DMS153 (cell line): ENCODE data around the gene DPH7.
A peak's percentile ranks its signal among the peaks of the same experiment; 100 is the strongest.
"Not testable (repeated sequence)": the region's sequence is repeated elsewhere in the genome, so short reads cannot be mapped to it uniquely, and the experiment has no call there.

Experiments used
- DNase-seq: peaks from one replicate; lab custom pipeline; 2025; lab: John Stamatoyannopoulos, UW

DPH7 gene

DNA sequence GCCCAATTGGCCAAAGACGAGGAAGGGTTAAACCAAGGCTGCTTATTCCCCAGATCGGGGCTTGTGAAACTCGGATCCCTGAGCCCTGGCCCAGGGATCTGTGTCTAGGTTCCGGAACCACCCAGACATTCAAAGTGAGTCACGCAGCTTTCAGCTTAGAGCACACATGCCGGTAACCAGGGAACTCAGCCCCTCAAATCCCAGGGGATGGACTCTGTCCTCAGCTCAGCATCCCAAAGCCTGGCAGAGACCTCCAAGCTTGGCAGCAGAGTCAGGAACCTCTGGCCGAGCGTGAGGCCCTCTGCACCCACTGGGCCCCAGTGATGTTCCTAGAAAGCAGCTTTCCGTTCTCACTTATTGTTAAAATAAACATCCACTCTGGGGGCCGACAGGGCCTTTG lies 33.6 kb downstream of the DPH7 start:
- DNase-seq = no peak

DNA sequence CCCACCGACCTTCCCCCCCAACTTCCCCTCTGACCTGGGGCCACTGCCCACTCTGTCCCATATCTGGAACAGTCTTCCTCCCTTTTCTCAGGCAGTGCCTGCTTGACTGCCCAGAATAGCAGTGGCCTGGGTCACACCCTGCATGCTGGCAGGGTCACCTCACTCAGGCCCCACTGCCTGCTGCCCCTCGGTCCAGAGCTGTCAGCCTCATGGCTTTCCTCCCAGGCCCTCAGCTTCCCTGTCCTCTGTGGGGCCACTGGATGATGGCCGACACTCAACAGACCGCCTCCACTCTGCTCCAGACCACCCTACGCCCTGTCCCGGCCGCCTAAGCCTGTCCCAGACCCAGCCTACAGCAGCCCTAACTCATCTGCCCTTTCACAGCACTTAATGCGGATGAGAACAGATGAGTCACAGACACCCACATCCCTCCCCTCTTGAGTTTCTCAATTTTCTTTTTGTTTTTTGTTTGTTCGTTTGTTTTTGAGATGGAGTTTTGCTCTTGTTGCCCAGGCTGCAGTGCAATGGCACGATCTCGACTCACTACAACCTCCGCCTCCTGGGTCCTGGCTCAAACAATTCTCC lies 34.5 kb downstream of the DPH7 start:
- DNase-seq = no peak

DNA sequence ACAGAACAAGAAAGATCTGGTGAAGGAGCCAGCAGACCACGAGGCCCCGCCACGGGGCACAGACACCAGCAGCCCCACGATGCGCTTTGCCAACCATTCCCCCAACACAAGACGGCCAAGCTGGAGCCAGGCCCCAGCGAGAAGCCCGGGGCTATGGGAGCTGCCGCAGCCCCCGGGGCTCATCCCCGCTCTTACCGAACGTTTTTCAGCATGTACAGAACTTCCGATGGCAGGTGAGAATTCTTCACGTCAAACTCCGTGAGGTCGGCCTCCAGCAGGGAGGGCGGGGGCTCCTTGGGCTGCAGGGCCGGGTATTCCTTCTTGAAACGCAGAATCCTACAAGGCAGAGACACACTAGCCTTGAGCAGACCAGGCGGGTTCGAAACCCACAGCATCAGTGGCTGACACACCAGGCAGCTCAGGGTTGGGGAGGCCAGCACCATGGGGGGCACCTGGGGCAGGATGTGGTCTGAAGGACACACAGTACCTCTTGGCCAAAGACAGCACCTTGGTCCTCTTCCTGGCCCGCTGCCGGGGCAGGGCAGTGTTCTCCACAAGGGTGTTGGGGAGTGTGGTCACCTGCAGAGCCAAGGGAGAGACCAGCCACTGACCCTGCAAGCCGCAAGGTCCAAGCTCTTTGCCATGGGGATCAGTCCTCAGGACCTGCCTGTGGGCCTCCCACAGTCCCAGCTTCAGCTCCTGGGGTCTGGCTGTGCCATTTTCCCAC lies 35.3 kb downstream of the DPH7 start:
- DNase-seq = no peak

DNA sequence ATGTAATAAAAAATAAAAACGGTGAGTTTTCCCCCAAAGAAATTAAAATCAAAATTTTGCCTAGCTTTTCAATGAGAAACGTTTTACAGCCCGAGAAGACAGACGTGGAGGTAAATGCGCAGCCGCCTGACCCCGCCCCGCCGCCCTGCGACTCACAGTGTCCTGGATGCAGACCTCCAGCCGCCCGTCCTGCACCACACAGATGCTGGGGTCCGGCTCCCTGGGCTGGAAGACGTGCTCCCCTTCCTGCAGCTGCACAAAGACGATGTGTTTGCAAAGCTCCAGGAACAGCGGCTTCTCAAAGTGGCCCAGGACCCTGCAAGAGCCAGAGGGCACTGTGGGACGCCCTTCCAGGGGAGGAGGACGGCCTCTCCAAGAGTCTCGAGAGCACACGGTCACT lies 36.2 kb downstream of the DPH7 start:
- DNase-seq = no peak

DNA sequence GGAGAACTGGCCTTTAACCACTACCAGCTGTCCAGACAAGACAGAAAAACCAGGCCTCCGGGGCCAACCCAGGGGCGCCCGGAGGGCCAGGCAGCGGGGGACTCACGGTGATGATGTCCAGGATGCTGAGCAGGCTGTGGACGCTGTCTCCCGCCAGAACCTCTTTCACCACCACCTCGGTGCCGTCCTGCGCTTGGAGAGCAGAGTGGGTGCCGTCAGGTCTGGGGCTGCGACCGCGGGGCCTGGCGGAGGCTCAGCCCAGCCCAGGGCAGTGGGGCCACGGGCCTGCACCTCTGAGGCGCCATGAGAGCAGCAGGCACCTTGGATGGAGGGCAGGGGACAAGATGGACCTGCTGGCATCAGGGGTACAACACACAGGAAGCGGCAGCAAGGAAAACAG lies 38.2 kb downstream of the DPH7 start:
- no peak for DNase-seq

DNA sequence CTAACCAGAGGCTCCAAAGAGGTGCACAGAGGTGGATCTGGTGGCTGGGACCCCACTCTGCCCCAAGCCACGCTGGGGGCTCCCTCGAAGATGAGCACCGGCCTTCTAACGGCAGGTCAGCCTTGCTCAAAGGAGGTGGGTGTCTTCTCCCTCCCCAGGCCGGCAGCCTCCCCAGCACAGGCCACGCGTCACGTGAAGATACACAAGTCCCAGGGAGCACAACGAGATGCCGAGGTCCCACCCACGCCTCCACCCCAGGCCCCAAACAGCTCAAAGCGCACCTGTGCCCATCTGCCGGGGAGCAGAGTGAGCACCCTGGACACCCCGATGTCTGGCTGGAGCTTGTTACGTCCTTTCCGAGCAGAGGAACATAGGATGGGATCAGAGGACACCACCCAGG lies 40.7 kb downstream of the DPH7 start:
- DNase-seq = no peak

DNA sequence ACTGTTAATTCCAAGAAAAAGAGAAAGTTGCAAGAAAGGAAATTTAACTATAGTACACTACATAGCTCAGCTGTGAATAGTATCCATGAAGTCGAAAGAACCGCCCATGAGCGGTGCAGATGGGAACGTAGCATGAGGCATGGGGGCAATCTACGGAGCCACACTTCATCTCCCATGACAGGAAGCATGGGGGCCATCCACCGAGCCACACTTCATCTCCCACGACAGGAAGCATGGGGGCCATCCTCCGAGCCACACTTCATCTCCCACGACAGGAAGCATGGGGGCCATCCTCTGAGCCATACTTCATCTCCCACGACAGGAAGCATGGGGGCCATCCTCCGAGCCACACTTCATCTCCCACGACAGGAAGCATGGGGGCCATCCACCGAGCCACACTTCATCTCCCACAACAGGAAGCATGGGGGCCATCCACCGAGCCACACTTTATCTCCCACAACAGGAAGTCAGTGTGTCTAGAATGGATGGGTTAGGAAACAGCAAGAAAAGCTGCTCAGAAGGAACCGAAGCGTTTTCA lies 42.1 kb downstream of the DPH7 start:
- not testable (repeated sequence) for DNase-seq

DNA sequence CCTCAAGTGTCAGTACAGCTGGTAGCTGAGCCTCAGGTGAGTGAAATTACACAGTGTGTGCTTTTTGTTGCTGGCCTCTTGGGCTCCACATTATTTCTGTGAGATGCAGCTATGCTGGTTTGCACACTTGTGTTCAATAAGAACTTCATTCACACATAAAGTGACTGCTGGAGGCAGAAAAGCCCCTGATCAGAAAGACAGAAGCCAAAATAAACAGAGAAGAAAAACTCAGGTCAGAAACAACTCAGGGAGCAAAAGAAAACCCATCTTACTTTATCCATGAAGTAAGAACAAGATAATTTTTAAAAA lies 43.7 kb downstream of the DPH7 start:
- no peak for DNase-seq

DNA sequence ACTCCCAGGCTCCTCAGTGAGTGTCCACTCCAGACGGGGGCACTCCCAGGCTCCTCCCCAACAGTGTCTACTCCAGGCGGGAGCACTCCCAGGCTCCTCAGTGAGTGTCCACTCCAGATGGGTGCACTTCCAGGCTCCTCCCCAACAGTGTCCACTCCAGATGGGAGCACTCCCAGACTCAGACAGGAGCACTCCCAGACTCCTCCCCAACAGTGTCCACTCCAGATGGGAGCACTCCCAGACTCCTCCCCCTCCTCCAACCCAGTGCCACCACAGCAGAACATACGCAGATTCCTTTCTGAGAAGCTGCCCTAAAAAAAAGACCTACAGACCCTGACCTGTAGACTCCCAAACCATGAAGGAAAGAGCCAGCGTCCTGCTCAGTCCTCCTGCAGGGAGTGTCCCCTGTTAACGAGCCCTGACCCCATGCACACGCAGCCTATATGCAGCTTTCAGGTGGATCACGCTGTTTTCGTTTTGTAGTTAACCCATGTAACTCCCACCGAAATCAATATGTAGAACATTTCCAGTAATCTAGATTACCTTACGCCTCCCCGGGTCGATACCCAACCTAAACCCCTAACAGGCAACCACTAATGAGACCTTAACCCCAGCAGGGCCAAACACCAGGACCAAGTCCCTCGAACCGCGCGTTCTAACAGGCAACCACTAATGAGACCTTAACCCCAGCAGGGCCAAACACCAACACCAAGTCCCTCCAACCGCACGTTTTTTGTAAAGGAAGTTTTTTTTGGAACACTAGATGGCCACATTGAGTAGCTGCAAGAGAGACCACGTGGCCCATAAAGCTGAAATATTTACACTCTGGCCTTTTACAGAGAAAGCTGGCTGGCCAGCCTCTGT lies 44.2 kb downstream of the DPH7 start:
- DNase-seq = peak; percentile 78

DNA sequence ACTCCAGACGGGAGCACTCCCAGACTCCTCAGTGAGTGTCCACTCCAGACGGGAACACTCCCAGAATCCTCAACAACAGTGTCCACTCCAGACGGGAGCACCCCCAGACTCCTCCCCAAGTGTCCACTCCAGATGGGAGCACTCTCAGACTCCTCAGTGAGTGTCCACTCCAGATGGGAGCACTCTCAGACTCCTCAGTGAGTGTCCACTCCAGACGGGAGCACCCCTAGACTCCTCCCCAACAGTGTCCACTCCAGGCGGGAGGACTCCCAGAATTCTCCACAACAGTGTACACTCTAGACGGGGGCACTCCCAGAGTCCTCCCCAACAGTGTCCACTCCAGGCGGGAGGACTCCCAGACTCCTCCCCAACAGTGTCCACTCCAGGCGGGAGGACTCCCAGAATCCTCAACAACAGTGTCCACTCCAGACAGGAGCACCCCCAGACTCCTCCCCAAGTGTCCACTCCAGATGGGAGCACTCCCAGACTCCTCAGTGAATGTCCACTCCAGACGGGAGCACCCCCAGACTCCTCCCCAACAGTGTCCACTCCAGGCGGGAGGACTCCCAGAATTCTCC lies 45.7 kb downstream of the DPH7 start:
- not testable (repeated sequence) for DNase-seq

DNA sequence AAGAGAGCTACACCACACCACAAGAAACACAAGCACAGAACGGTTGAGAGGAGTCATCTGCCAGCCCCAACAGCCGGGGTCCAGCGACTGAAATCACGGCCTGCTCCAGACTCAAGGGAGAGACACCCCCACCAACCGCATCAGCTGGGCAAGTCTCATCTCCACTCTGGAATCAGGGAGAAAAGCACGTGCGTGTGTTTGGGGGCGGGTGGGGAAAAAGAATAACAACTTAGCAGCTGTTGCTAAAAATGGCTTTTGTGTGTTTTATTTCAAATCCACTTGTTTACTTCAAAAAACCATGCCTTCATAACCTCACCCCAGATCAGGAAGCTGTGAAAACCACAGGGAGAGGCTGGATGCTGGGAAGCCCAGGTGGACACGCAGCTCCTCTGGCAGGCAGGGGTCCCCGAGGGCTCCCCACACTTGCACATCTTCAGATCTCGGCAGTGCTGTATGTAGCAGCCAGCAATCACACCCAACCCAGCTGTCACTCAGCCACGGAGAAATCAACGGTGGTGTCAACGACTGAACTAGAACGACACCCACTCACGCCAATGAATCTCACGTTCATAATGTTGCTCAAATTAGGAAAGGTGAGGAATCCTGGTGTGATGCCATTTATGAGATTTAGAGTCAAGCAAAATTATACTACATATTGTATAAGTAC lies 47.5 kb downstream of the DPH7 start:
- no peak for DNase-seq

DNA sequence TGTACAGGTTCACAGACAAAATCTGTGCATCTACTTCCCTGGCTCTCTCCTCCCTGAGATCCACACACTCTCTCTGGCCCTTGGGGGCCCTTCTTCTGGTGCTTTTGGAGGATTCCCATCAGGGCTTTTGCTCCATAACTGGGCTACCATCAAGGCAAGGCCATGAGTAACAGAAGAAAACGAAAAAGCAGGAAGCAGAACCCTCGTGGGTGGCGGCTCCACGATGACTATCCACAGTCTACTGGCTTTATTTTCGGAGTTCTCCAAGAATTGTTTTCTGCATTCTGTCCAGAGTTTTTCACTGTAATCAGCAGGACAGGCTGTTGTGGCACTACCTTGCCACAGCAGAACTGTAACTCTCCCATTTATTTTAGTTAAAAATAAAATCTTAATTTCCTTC lies 48.4 kb downstream of the DPH7 start:
- no peak for DNase-seq

DNA sequence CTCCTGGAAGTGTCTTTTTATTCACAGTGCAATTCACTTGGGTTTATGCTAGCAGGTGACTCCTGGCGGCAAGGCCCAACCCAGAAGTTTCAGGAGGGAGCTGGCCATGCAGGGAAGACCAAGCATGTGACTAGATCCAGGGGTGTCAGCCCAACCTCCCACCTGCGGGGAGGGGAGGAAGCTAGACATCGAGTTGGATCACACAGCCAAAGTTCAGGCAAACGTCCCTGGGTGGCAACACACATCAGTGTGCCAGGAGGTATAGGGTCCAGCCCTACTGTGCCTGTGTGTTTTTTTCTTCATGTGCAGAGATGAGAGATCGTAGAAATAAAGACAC lies 53.8 kb downstream of the DPH7 start:
- DNase-seq = no peak

DNA sequence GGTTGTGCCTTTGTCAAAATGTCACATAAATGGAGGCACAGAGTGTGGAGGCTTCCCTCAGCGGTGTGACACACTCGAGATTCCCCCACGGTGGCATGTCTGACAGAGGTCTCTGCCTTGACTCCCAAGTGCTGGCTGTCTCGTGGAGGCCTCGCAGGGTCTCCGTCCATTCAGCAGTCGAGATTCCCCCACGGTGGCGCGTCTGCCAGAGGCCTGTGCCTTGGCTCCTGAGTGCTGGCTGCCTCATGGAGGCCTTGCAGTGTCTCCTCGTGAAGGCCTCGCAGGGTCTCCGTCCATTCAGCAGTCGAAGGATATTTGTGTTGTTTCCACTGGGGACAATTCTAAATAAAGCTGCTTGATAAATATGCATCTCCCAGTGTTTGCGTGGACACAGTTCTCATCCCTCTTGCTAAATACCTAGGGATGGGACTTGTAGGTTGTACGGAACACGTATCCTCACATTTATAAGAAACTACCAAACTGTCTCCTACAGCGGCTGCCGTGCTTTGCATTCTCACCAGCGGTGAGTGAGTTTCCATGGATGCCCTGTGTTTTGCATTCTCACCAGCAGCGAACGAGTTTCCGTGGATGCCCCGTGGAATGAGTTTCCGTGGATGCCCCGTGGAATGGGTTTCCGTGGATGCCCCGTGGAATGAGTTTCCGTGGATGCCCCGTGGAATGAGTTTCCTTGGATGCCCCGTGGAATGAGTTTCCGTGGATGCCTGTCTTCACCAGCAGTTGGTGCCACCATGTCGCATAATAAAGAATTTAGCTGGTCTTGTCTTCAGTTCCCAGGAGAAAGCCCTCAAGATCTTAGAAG lies 54.4 kb downstream of the DPH7 start:
- no peak for DNase-seq

DNA sequence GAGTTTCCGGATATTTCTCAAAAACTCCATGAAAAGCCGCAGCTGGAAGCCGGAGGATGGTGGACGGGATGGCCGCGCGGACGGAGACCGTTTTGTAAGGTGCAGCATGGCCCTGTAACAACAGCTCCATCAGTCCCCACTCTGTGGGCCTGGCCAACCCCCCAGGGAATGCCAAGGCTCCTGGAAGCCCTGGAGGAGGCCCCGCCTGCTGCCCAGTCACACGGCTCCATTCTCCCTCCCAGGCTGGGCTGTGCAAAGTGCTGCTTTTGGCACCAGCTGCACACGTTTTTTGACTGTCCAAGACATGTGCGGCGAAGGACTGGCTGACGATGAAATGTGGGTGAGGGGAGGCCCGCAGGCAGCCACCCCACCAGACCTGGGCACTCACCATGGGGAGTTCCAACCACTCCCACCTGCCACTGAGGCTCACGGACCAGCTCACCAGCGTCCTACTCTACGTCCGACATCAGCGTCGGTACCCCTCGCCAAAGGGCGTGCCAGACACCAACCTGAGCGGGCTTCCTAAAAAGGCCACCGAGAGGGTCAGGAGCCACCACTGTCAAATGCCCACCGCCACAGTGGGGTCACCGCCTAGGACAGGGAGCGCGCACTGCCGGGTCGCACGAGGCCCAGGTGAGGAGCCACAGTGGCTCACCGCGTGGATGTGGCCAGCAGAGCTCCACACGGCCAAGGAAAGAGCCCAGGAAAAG lies 55.8 kb downstream of the DPH7 start:
- DNase-seq = no peak

DNA sequence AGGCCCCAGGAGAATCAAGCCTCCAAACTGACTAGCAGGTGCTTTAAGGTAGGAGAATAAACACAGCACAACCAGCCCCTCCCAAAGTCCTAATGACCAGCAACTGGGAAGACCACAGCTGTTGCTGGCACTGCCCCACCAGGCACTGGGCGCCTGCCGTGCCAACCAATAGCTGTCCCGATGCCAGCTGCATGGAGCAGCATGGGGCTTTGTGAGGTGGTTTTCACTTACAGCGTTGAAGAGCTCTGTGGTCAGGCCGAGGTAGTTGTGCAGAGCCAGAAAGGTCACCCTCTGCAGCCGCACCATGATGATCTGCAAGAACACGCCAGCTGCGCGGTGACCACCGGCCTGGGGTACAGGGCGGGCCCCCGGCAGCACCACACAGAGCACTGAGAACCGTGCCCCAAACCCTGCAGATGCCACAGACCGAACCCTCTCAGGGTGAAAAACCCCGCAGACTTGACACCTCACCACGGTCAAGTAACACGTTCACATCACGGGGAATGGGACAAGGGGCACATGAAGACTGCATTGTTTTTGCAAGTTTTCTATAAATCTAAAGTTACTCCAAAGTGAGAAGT lies 57.2 kb downstream of the DPH7 start:
- no peak for DNase-seq

DNA sequence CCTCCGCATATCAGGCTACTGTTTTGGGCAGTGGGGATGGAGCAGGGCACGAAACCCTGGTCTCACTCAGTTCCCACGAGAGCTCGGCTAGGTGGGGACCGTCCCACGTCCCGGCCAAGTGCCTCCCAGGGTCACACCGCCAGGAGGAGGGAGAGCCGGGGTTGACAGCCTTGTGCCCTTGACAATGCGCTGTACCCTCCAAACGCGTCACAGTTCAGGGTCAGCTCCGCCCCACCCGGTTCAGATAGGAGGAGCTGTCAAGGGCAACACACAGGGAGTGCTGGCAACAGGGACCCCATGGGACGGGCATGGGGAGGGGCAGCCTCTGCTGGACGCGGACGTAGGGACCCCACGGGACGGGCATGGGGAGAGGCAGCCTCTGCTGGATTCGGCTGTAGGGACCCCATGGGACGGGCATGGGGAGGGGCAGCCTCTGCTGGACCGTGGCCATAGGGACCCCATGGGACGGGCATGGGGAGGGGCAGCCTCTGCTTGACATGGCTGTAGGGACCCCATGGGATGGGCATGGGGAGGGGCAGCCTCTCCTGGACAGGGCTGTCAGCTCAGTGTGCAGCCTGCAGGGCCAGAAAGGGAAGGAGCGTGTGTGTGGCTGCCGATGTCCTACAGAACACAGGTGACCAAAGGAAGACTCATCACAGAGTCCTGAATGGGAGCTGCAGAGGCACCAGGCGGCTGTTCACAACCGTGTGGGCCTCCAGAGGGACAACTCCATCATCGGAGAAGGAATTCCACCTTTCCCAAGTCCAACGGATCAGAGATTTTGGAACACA lies 57.9 kb downstream of the DPH7 start:
- no peak for DNase-seq

DNA sequence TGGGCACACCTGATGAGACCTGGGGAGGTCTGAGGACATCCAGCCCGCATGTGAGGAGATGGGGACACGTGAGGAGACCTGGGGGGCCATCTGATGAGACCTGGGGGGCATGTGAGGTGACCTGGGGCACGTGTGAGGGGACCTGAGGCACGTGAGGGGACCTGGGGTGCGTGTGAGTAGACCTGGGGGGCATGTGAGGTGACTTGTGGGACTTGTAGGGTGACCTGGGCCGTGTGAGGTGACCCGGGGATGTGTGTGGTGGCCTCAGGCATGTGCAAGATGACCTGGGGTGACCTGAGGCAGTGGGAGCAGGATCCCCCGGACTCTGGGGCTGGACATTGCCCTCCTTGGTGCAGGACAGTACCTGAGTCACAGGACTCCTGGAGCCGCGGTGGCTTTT lies 59.2 kb downstream of the DPH7 start:
- no peak for DNase-seq

DNA sequence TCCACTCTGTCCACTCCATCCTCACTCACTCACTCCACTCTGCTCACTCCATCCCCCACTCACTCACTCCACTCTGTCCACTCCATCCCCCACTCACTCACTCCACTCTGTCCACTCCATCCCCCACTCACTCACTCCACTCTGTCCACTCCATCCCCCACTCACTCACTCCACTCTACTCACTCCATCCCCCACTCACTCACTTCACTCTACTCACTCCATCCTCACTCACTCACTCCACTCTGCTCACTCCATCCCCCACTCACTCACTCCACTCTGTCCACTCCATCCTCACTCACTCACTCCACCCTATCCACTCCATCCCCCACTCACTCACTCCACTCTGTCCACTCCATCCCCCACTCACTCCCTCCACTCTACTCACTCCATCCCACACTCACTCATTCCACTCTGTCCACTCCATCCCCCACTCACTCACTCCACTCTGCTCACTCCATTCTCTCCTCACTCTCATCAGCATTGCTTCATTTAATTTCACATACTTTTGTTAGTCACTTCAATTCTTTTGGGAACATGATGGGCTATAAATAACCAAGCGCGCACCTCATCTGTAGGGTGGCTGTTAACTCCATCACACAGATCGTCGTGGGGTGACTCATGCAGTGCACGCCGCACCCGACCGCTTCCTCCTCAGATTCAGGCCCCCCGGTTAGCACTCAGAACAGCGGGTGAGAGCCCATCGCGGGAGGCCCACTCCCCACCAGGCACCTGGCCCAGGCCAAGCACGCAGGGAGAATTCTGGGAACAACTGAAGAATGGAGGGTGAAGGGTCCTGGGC lies 59.9 kb downstream of the DPH7 start:
- not testable (repeated sequence) for DNase-seq
